Measurements from ENCODE around the gene PARD3B.

- TF ChIP-seq SUZ12 (IDR thresholded peaks at IDR 0.05), result no peak
- TF ChIP-seq LEF1 (IDR thresholded peaks at IDR 0.05; ENCODE audit: borderline replicate concordance), result no peak
Measured at GRCh38 chr2:205013586-205013985, 468.3 kb downstream of the PARD3B start.
